ENCODE results near the gene SYNC. TPM values are rescaled to one million over a fixed set of nuclear protein-coding genes. Genes with fewer than 3 reads are reported as not detected.
A peak's percentile ranks its signal among the peaks of the same experiment; 100 is the strongest.

The SYNC gene
- total RNA-seq, 4 donors from 2014 or later: 111 to 201 (median 153) TPM

- TF ChIP-seq POLR2A (IDR thresholded peaks at IDR 0.05; ENCODE audit: low read depth) (no peak), EP300 (IDR thresholded peaks at IDR 0.05) (no peak), POLR2AphosphoS5 (IDR thresholded peaks at IDR 0.05) (no peak), CTCF (IDR thresholded peaks at IDR 0.05) (no peak)
- intact Hi-C loops (cut with DNase I): no loop called here
- Histone ChIP-seq H3K27ac (replicated peaks in 1 of 4) (peak overlapping the region; percentile 75 to 98 (median 78)), H3K36me3 (peaks cover 0 to 59% (median 41%) of the 10 kb centered on the region in 4 donors), H3K9me3 (no peaks in the 10 kb centered on the region), H3K4me1 (peaks cover 23 to 99% (median 95%) of the 10 kb centered on the region in 4 donors), H3K27me3 (no peaks in the 10 kb centered on the region), H3K4me3 (no peak overlapping the region)
- no peak for DNase-seq (ENCODE audit: extremely low spot score)
- 98% methylated on average over 2 of the region's 2 CpGs for WGBS
Measured at GRCh38 chr1:32686387-32686786, 16.2 kb downstream of the SYNC start.

GRCh38 chr1:32685498-32685897 is 17.1 kb downstream of the SYNC start:
- Histone ChIP-seq H3K36me3 (peaks cover 0 to 60% (median 46%) of the 10 kb centered on the region in 4 donors), H3K4me3 (no peak overlapping the region), H3K4me1 (peaks cover 23 to 99% (median 95%) of the 10 kb centered on the region in 4 donors), H3K27me3 (no peaks in the 10 kb centered on the region), H3K27ac (replicated peaks in 1 of 4) (peak overlapping the region; percentile 75 to 98 (median 78)), H3K9me3 (no peaks in the 10 kb centered on the region)
- TF ChIP-seq POLR2AphosphoS5 (IDR thresholded peaks at IDR 0.05) (no peak), EP300 (IDR thresholded peaks at IDR 0.05) (no peak), CTCF (IDR thresholded peaks at IDR 0.05) (no peak), POLR2A (IDR thresholded peaks at IDR 0.05; ENCODE audit: low read depth) (no peak)
- no peak for DNase-seq (ENCODE audit: extremely low spot score)
- WGBS: 71% methylated on average over 2 of the region's 2 CpGs
- intact Hi-C loops (cut with DNase I): no loop called here

GRCh38 chr1:32684167-32684811 is 18.3 kb downstream of the SYNC start:
- intact Hi-C loops (cut with DNase I): no loop called here
- no peak for DNase-seq (ENCODE audit: extremely low spot score)
- 20% methylated on average over 2 of the region's 2 CpGs for WGBS
- Histone ChIP-seq H3K27ac (replicated peaks in 1 of 4) (peak overlapping the region; percentile 75 to 98 (median 78)), H3K9me3 (no peaks in the 10 kb centered on the region), H3K4me3 (no peak overlapping the region), H3K4me1 (peaks cover 23 to 92% (median 87%) of the 10 kb centered on the region in 4 donors), H3K36me3 (peaks cover 0 to 69% (median 48%) of the 10 kb centered on the region in 4 donors), H3K27me3 (no peaks in the 10 kb centered on the region)
- TF ChIP-seq POLR2A (IDR thresholded peaks at IDR 0.05; ENCODE audit: low read depth): no peak
- peak; percentile 48 to 65 for TF ChIP-seq POLR2AphosphoS5 (IDR thresholded peaks at IDR 0.05)

GRCh38 chr1:32683397-32683796 is 19.2 kb downstream of the SYNC start:
- intact Hi-C loops (cut with DNase I): no loop called here
- Histone ChIP-seq H3K27ac (replicated peaks in 1 of 4) (peak overlapping the region; percentile 75 to 98 (median 78)), H3K27me3 (no peaks in the 10 kb centered on the region), H3K4me3 (no peak overlapping the region), H3K4me1 (peaks cover 23 to 92% (median 86%) of the 10 kb centered on the region in 4 donors), H3K36me3 (peaks cover 0 to 76% (median 54%) of the 10 kb centered on the region in 4 donors), H3K9me3 (no peaks in the 10 kb centered on the region)
- TF ChIP-seq CTCF (IDR thresholded peaks at IDR 0.05): no peak
- TF ChIP-seq POLR2AphosphoS5 (IDR thresholded peaks at IDR 0.05): no peak
- no peak for TF ChIP-seq POLR2A (IDR thresholded peaks at IDR 0.05; ENCODE audit: low read depth)
- TF ChIP-seq EP300 (IDR thresholded peaks at IDR 0.05): no peak
- 73% methylated on average over 3 of the region's 3 CpGs for WGBS
- no peak for DNase-seq (ENCODE audit: extremely low spot score)

GRCh38 chr1:32681999-32682398 is 20.6 kb downstream of the SYNC start:
- Histone ChIP-seq H3K27ac (replicated peaks in 1 of 4) (peak overlapping the region; percentile 75 to 98 (median 78)), H3K27me3 (no peaks in the 10 kb centered on the region), H3K9me3 (no peaks in the 10 kb centered on the region), H3K4me3 (no peak overlapping the region), H3K36me3 (peaks cover 0 to 78% (median 60%) of the 10 kb centered on the region in 4 donors), H3K4me1 (peaks cover 23 to 79% (median 73%) of the 10 kb centered on the region in 4 donors)
- no peak for DNase-seq (ENCODE audit: extremely low spot score)
- intact Hi-C loops (cut with DNase I): no loop called here
- TF ChIP-seq CTCF (IDR thresholded peaks at IDR 0.05) (no peak), EP300 (IDR thresholded peaks at IDR 0.05) (no peak), POLR2AphosphoS5 (IDR thresholded peaks at IDR 0.05) (no peak), POLR2A (IDR thresholded peaks at IDR 0.05; ENCODE audit: low read depth) (no peak)
- WGBS: 67% methylated on average over 3 of the region's 3 CpGs

Measured in esophagus muscularis mucosa (tissue), 4 donors.